Smooth muscle cell (in vitro differentiated cells): Measurements from ENCODE around the gene ZNF74. TPM values are rescaled to one million over a fixed set of nuclear protein-coding genes. Genes with fewer than 3 reads are reported as not detected.

ENCODE experiments used
- DNase-seq: peaks from one replicate; lab custom pipeline; 2025; ENCODE audit not compliant: unreplicated experiment; lab: John Stamatoyannopoulos, UW
- H2AFZ ChIP-seq: fragments of 200-600 bp; sonication (generic); 2 replicates; pipeline ENCODE4 v1.6.0; 2016; ENCODE audit warnings: antibody characterized with exemption, low read depth, mild to moderate bottlenecking
- H3F3A ChIP-seq: fragments of 200-600 bp; sonication (generic); 2 replicates; pipeline ENCODE4 v1.6.0; 2017; ENCODE audit warnings: antibody characterized with exemption, low read depth
- H3K27ac ChIP-seq: fragments of 200-600 bp; sonication (generic); 2 replicates; pipeline ENCODE4 v1.5.1; 2016; ENCODE audit warnings: low read depth, mild to moderate bottlenecking
- H3K27me3 ChIP-seq: fragments of 200-600 bp; sonication (generic); 2 replicates; pipeline ENCODE4 v1.6.1; 2016; ENCODE audit warnings: low read depth, mild to moderate bottlenecking
- H3K36me3 ChIP-seq: fragments of 200-600 bp; sonication (generic); 2 replicates; pipeline ENCODE4 v1.5.1; 2016; ENCODE audit warnings: low read depth
- H3K4me1 ChIP-seq: fragments of 200-600 bp; sonication (generic); 2 replicates; pipeline ENCODE4 v1.5.1; 2016; ENCODE audit warnings: low read depth
- H3K4me2 ChIP-seq: fragments of 200-600 bp; sonication (generic); 2 replicates; pipeline ENCODE4 v1.6.0; 2016; ENCODE audit warnings: mild to moderate bottlenecking
- H3K4me3 ChIP-seq: fragments of 200-600 bp; sonication (generic); 2 replicates; pipeline ENCODE4 v1.5.1; 2016; ENCODE audit warnings: mild to moderate bottlenecking
- H3K79me2 ChIP-seq: fragments of 200-600 bp; sonication (generic); 2 replicates; pipeline ENCODE4 v1.6.0; 2016; ENCODE audit warnings: low read depth, mild to moderate bottlenecking
- H3K9ac ChIP-seq: fragments of 200-600 bp; sonication (generic); 2 replicates; pipeline ENCODE4 v1.6.0; 2016; ENCODE audit warnings: low read depth
- H3K9me3 ChIP-seq: fragments of 200-600 bp; sonication (generic); replicated peaks from 2 replicates; pipeline ENCODE4 v1.5.1; 2016; ENCODE audit warnings: low read depth
- H4K20me1 ChIP-seq: fragments of 200-600 bp; sonication (generic); 2 replicates; pipeline ENCODE4 v1.6.0; 2016; ENCODE audit warnings: low read depth
- WGBS: methylation state at CpG from one replicate; pipeline ENCODE4 v1.1.7; 2016; ENCODE audit warnings: low lambda C conversion rate; 5-methylcytosine and 5-hydroxymethylcytosine counted together
- polyA plus RNA-seq: library from polyadenylated mRNA; unstranded; fragments of >200 nt; fragmentation: Nextera tagmentation; extraction: Ambion mirVana; gene quantifications from 2 replicates; pipeline ENCODE4 v1.2.1, GENCODE V29; 2016
- total RNA-seq: library from RNA; depleted of rRNA; stranded (reverse); fragments of >200 nt; gene quantifications from 2 replicates; pipeline ENCODE4 v1.2.3, GENCODE V29; 2014
- TF ChIP-seq, protein P1 (sequence below): fragments of 200-600 bp; sonication (generic); IDR thresholded peaks from 2 replicates; pipeline ENCODE4 v1.5.1; 2017; ENCODE audit warnings: borderline replicate concordance, mild to moderate bottlenecking, antibody characterized with exemption; ENCODE audit not compliant: insufficient read depth, poor library complexity, severe bottlenecking

ZNF74 gene
- total and polyA plus RNA-seq, 2 experiments from 2014 or later = 11.8 to 14.3 TPM

DNA sequence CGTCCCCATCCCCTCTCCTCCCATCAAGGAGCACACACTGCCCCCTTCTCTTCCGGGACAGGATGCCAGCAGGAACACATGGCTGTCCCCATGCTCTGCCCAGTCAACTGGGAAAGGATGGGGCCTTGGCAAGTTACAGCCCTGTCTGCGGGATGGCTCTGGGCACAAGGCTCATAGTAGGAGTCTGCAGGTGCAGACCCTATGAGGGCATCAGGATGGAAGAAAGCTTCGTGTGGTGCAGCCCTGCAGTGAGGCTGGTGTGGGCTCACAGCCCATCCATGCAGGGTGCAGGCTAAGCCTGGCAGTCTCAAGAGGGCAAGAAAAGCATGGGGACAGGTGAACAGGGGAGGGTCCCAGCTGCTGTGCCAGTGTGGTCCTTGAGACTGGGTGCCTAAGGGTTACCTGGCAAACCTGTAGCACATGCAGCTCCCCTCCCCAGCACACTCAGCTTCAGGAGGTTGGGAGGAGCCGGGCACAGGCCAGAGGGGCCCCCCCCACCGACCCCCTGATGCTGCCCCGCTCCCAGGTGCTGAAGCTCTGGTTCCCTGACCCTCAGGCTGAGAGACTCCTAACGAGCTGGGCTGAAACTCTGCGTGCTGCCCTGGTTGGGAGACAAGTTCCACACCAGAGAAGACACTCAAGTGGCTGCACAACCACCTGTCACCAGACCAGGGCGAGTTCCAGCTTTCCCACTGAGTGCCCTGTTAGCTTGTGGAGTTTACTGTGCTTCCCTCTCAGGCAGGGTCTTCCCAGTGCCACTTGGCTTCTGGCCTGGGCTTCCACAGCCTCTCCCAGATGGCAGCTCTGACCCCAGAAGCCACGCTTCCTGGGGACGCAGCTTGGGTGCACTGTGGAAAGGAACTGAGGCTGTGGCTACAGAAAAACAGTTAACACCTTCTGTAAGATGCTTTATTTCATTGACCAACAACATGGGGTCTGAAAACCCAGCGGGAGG is 47.0 kb downstream of the ZNF74 start:
- Histone ChIP-seq H3K9ac (no peak overlapping the region), H3K4me2 (no peak overlapping the region), H3K36me3 (no peaks in the 10 kb centered on the region), H3K4me3 (no peak overlapping the region), H3K4me1 (peaks cover 6% of the 10 kb centered on the region), H3K9me3 (no peaks in the 10 kb centered on the region), H3K79me2 (peaks cover 15% of the 10 kb centered on the region), H3K27me3 (no peaks in the 10 kb centered on the region), H3K27ac (peak overlapping the region; percentile 31), H4K20me1 (peaks cover 6% of the 10 kb centered on the region), H2AFZ (no peak overlapping the region), H3F3A (peaks cover 6% of the 10 kb centered on the region)
- 75% methylated on average over 10 of the region's 13 CpGs for WGBS
- no peak for DNase-seq
- TF ChIP-seq, protein P1, sequence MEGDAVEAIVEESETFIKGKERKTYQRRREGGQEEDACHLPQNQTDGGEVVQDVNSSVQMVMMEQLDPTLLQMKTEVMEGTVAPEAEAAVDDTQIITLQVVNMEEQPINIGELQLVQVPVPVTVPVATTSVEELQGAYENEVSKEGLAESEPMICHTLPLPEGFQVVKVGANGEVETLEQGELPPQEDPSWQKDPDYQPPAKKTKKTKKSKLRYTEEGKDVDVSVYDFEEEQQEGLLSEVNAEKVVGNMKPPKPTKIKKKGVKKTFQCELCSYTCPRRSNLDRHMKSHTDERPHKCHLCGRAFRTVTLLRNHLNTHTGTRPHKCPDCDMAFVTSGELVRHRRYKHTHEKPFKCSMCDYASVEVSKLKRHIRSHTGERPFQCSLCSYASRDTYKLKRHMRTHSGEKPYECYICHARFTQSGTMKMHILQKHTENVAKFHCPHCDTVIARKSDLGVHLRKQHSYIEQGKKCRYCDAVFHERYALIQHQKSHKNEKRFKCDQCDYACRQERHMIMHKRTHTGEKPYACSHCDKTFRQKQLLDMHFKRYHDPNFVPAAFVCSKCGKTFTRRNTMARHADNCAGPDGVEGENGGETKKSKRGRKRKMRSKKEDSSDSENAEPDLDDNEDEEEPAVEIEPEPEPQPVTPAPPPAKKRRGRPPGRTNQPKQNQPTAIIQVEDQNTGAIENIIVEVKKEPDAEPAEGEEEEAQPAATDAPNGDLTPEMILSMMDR = no peak

DNA sequence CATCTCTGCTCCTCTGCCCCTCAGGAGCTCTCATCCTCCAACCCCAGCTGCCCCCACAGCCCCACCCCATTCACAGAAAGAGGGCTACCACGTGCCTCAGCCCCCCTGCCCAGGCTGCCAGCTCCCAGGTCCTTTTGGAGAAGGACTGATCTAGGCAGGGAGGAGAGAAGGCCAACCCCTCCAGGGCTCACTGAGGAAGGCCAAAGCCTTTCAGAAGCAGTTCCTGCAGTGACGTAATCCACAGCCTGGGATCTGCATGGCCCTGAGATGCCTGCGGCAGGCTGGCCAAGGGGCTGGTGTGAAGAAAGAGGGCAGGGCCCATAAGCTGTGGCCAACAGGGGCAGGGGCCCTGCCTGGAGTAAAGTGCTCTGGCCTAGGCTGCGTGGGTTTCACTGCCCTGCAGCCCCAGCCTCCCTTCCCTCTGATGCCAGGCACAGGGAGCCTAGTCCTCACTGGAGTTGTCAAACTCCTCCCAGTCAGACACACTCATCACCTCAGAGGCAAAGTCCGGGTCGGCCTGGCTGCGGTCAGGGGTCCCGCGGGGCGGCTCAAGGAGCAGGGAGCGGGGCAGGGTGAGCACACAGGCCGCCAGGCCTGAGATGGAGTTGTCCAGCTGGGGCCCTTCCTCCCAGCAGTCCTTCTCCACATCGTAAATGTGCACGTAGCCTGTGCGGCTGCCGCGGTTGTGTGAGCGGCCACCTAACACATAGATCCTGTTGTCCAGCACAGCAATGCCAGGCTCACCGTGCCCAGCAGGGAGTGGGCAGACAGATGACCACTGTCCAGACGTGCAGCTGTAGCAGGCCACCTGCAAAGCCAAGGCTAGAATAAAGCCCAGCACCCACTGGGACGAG is 47.9 kb downstream of the ZNF74 start:
- H3K4me1 ChIP-seq = peaks cover 4% of the 10 kb centered on the region
- DNase-seq = no peak
- whole genome bisulfite sequencing = 80% methylated on average over 21 of the region's 21 CpGs

DNA sequence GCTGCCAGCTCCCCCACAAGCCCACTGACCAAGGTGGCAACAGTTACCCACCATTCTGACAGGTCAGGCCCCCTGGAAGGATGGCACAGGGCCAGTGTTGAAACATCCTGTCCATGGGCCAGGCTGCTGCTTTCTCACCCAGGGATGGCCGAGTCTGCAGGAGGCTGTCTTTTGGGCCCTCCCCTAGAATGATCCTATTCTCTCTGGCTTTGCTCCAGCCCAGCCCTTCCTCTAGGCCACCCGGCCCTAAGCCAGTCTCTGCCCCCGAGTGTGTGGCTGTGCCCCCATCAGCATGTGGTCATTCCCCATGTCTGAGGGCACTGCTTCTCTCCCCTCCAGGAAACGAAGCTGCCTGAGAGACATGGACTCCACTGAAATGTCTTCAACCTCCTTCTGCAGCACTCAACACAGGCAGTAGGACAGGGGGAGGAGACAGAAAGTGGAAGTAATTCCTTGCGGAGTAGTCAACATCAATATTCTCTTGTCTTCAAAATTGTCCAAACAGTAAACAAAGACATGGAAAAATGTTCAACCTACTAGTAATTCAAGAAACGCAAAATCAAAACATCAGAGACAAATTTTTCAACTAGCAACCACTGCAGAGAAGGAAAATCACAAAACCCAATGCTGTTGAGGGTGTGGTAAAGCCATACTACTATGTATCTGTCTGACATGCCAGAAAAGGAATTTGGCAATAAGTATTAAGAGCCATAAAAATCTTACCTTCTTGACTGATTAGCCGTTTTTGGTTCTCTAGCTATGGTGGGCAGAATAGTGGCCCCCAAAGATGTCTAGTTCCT is 48.7 kb downstream of the ZNF74 start:
- H3K27me3 ChIP-seq = no peaks in the 10 kb centered on the region
- H3F3A ChIP-seq = peaks cover 6% of the 10 kb centered on the region
- H3K4me1 ChIP-seq = peaks cover 4% of the 10 kb centered on the region
- 93% methylated on average over 7 of the region's 7 CpGs for WGBS
- H3K4me3 ChIP-seq = no peak overlapping the region
- H3K9me3 ChIP-seq = no peaks in the 10 kb centered on the region
- H3K36me3 ChIP-seq = no peaks in the 10 kb centered on the region
- no peak overlapping the region for H3K4me2 ChIP-seq
- H3K79me2 ChIP-seq = no peaks in the 10 kb centered on the region
- no peak overlapping the region for H3K27ac ChIP-seq
- H4K20me1 ChIP-seq = no peaks in the 10 kb centered on the region
- H3K9ac ChIP-seq = no peak overlapping the region
- TF ChIP-seq, protein P1 = no peak
- no peak for DNase-seq
- H2AFZ ChIP-seq = no peak overlapping the region

More for the DNA sequence above, 47.9 kb downstream of the ZNF74 start:
- Histone ChIP-seq H3K9me3 (no peaks in the 10 kb centered on the region), H3K27me3 (no peaks in the 10 kb centered on the region), H3F3A (peaks cover 6% of the 10 kb centered on the region), H2AFZ (no peak overlapping the region), H4K20me1 (peaks cover 3% of the 10 kb centered on the region), H3K79me2 (peaks cover 6% of the 10 kb centered on the region), H3K36me3 (no peaks in the 10 kb centered on the region), H3K27ac (peak overlapping the region; percentile 31), H3K4me2 (no peak overlapping the region), H3K4me3 (no peak overlapping the region), H3K9ac (no peak overlapping the region)
- TF ChIP-seq, protein P1 = no peak
